HepG2 (cell line): ENCODE results near the gene PAPOLB. TPM values are rescaled to one million over a fixed set of nuclear protein-coding genes. Genes with fewer than 3 reads are reported as not detected.

Experiments used
- ELF4 ChIP-seq: sonication (generic); formaldehyde crosslinking; IDR thresholded peaks from 2 replicates; pipeline ENCODE4 v1.5.0; 2020; ENCODE audit warnings: missing genetic modification reagents, mild to moderate bottlenecking, moderate library complexity, borderline replicate concordance
- PHB2 ChIP-seq: fragments of 450-650 bp; IDR thresholded peaks from 2 replicates; pipeline ENCODE4 v1.6.1; 2018; ENCODE audit not compliant: partially characterized antibody
- SOX13 ChIP-seq, 3 experiments: fragments of 450-650 bp in 1 of 3; sonication (generic) in 1 of 3; formaldehyde crosslinking in 1 of 3; IDR thresholded peaks in 2 of 3; conservative IDR thresholded peaks in 1 of 3; 2 replicates each; pipeline versions ENCODE4 v1.5.0 to v1.6.1; 2016 to 2020; ENCODE audit warnings: antibody characterized with exemption in 1 of 3, mild to moderate bottlenecking in 1 of 3, missing compliant biosample characterization in 1 of 3, missing genetic modification reagents in 1 of 3, moderate library complexity in 1 of 3
- ZFAT ChIP-seq: sonication (generic); formaldehyde crosslinking; conservative IDR thresholded peaks from 2 replicates; pipeline ENCODE4 v1.8.1; 2023; ENCODE audit warnings: missing genetic modification reagents, inconsistent platforms
- ZNF362 ChIP-seq: sonication (generic); formaldehyde crosslinking; IDR thresholded peaks from 2 replicates; pipeline ENCODE4 v1.4.0; 2020; ENCODE audit warnings: missing genetic modification reagents, mild to moderate bottlenecking, borderline replicate concordance
- ZNF546 ChIP-seq: sonication (generic); formaldehyde crosslinking; conservative IDR thresholded peaks from 2 replicates; pipeline ENCODE4 v1.8.1; 2023; ENCODE audit warnings: mild to moderate bottlenecking, missing genetic modification reagents
- ZNF607 ChIP-seq: sonication (generic); formaldehyde crosslinking; IDR thresholded peaks from 2 replicates; pipeline ENCODE4 v1.5.1; 2020; ENCODE audit warnings: missing genetic modification reagents, mild to moderate bottlenecking, borderline replicate concordance
- ZNF615 ChIP-seq: sonication (generic); formaldehyde crosslinking; IDR thresholded peaks from 2 replicates; pipeline ENCODE4 v1.5.0; 2020; ENCODE audit warnings: mild to moderate bottlenecking, missing genetic modification reagents, borderline replicate concordance
- ZNF674 ChIP-seq: sonication (generic); formaldehyde crosslinking; IDR thresholded peaks from 2 replicates; pipeline ENCODE4 v1.5.0; 2020; ENCODE audit warnings: low read depth, mild to moderate bottlenecking, missing genetic modification reagents
- ZNF678 ChIP-seq: sonication (generic); formaldehyde crosslinking; IDR thresholded peaks from 2 replicates; pipeline ENCODE4 v1.4.0; 2020; ENCODE audit warnings: mild to moderate bottlenecking, missing genetic modification reagents
- ZXDC ChIP-seq: sonication (generic); formaldehyde crosslinking; IDR thresholded peaks from 2 replicates; pipeline ENCODE4 v1.5.0; 2020; ENCODE audit warnings: mild to moderate bottlenecking, missing genetic modification reagents
- polyA plus RNA-seq, 8 experiments: library from polyadenylated mRNA; depleted of rRNA in 3 of 8; stranded (reverse) in 7 of 8; unstranded in 1 of 8; fragments of >200 nt; fragmentation: Illumina TruSeq in 4 of 8; extraction: Trizol in 4 of 8; gene quantifications; 2 replicates each; pipeline versions ENCODE4 v1.2.1 to v1.2.3, GENCODE V29; 2011 to 2016; ENCODE audit warnings: low read depth in 4 of 8, missing spikeins in 1 of 8, mixed read lengths in 1 of 8; ENCODE audit not compliant: insufficient read depth in 1 of 8
- total RNA-seq, 5 experiments: library from RNA; depleted of rRNA; stranded (reverse); fragments of >200 nt; fragmentation: Illumina TruSeq; extraction: Trizol; gene quantifications; 2 replicates each; pipeline ENCODE4 v1.2.3, GENCODE V29; 2016; ENCODE audit warnings: low read depth in 1 of 5

The PAPOLB gene
- total and polyA plus RNA-seq, 2 of the 13 experiments (the other 11 are each of a cell fraction or from before 2014, with no cell fraction given) = not detected

DNA sequence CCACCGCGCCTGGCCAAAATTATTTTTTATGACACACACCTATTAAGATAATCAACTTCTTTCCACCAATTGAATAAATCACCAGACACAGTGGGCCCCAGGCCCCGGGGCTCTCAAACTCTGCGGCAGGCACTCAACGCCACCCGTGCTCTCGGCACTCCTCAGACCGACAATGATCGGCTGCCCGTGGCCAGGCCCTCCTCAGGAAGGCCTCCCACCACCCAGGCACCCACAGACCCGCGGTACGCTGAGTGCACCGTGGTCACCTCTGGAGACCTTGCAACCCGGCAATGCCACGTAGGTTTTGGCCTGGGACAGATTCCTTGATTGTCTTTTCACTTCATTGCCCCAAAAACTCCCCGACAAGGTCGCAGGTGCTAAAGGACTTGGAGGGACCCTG, 14.8 kb upstream of the PAPOLB start (continued):
- TF ChIP-seq SOX13 (IDR thresholded peaks at IDR 0.05) (no peak), SOX13 (CRISPR knock-in tag; conservative IDR thresholded peaks at IDR 0.05 in 1 of 2, IDR thresholded peaks at IDR 0.05 in 1 of 2) (no peak), ELF4 (CRISPR knock-in tag) (no peak), ZNF546 (CRISPR knock-in tag) (no peak), ZNF607 (CRISPR knock-in tag) (no peak), ZNF674 (CRISPR knock-in tag) (no peak), ZXDC (CRISPR knock-in tag) (no peak), ZNF678 (CRISPR knock-in tag) (no peak), PHB2 (no peak), ZFAT (CRISPR knock-in tag) (no peak), ZNF615 (CRISPR knock-in tag) (no peak), ZNF362 (CRISPR knock-in tag) (no peak)
